WTC11 (cell line): Measurements from ENCODE around the gene EPN1. TPM values are rescaled to one million over a fixed set of nuclear protein-coding genes. Genes with fewer than 3 reads are reported as not detected.

Source experiments
- ATAC-seq: fragments of 200-7000 bp; cut with Tn5 transposase; 2 replicates; pipeline ENCODE4 v1.10.0; 2021; ENCODE audit warnings: mild to moderate bottlenecking, moderate library complexity
- CTCF ChIA-PET: fragments of 300-600 bp; sonication (Branson Sonifier 250); formaldehyde crosslinking; loops from one replicate; lab custom pipeline; 2021; ENCODE audit warnings: antibody characterized with exemption; lab: Charles Lee
- POLR2A ChIA-PET: fragments of 350-600 bp; sonication (Branson Sonifier 250); formaldehyde crosslinking; loops from one replicate; lab custom pipeline; 2021; ENCODE audit warnings: antibody characterized with exemption; lab: Charles Lee
- DNase-seq: peaks from one replicate; pipeline ENCODE4 v3.0.0; 2021; ENCODE audit warnings: low spot score
- H3K27ac Mint-ChIP-seq: 2 replicates; pipeline ENCODE4 v1.8.0; 2021; ENCODE audit warnings: mixed read lengths
- H3K27me3 Mint-ChIP-seq: 2 replicates; pipeline ENCODE4 v1.8.0; 2021; ENCODE audit warnings: low read depth, mild to moderate bottlenecking, moderate library complexity, mixed read lengths
- H3K36me3 Mint-ChIP-seq: 2 replicates; pipeline ENCODE4 v1.8.0; 2021; ENCODE audit warnings: mixed read lengths
- H3K4me1 Mint-ChIP-seq: 2 replicates; pipeline ENCODE4 v1.8.0; 2022; ENCODE audit warnings: mixed read lengths
- H3K4me3 Mint-ChIP-seq: 2 replicates; pipeline ENCODE4 v1.8.0; 2021; ENCODE audit warnings: mild to moderate bottlenecking, moderate library complexity, mixed read lengths
- H3K9me3 Mint-ChIP-seq: 2 replicates; pipeline ENCODE4 v1.8.0; 2021; ENCODE audit warnings: mixed read lengths
- CBFB ChIP-seq: sonication (generic); formaldehyde crosslinking; IDR thresholded peaks from 2 replicates; pipeline ENCODE4 v1.8.1; 2022; ENCODE audit warnings: mild to moderate bottlenecking, low read depth, missing genetic modification reagents
- CREB1 ChIP-seq: sonication (generic); formaldehyde crosslinking; IDR thresholded peaks from 2 replicates; pipeline ENCODE4 v1.8.0; 2023; ENCODE audit warnings: mild to moderate bottlenecking, missing genetic modification reagents
- CREM ChIP-seq: sonication (generic); formaldehyde crosslinking; IDR thresholded peaks from 2 replicates; pipeline ENCODE4 v1.8.1; 2022; ENCODE audit warnings: mild to moderate bottlenecking, missing genetic modification reagents, moderate library complexity
- FOXJ3 ChIP-seq: sonication (generic); formaldehyde crosslinking; IDR thresholded peaks from 2 replicates; pipeline ENCODE4 v1.9.0; 2021; ENCODE audit warnings: missing genetic modification reagents, mild to moderate bottlenecking, borderline replicate concordance
- FOXK1 ChIP-seq: sonication (generic); formaldehyde crosslinking; IDR thresholded peaks from 2 replicates; pipeline ENCODE4 v1.8.0; 2022; ENCODE audit warnings: mild to moderate bottlenecking, moderate library complexity, missing genetic modification reagents
- FOXP1 ChIP-seq: sonication (generic); formaldehyde crosslinking; IDR thresholded peaks from 2 replicates; pipeline ENCODE4 v1.8.0; 2022; ENCODE audit warnings: missing genetic modification reagents, mild to moderate bottlenecking, moderate library complexity, borderline replicate concordance
- IRF2 ChIP-seq: sonication (generic); formaldehyde crosslinking; IDR thresholded peaks from 2 replicates; pipeline ENCODE4 v1.8.0; 2022; ENCODE audit warnings: low read depth, missing genetic modification reagents, borderline replicate concordance
- NFE2L1 ChIP-seq: sonication (generic); formaldehyde crosslinking; IDR thresholded peaks from 2 replicates; pipeline ENCODE4 v1.8.1; 2023; ENCODE audit warnings: missing genetic modification reagents
- NR2C2 ChIP-seq: sonication (generic); formaldehyde crosslinking; IDR thresholded peaks from 2 replicates; pipeline ENCODE4 v1.8.0; 2022; ENCODE audit warnings: mild to moderate bottlenecking, missing genetic modification reagents
- NR3C1 ChIP-seq: sonication (generic); formaldehyde crosslinking; conservative IDR thresholded peaks from 2 replicates; pipeline ENCODE4 v1.8.1; 2023; ENCODE audit warnings: low read depth, mild to moderate bottlenecking, missing genetic modification reagents
- SMAD4 ChIP-seq: sonication (generic); formaldehyde crosslinking; IDR thresholded peaks from 2 replicates; pipeline ENCODE4 v1.8.0; 2022; ENCODE audit warnings: mild to moderate bottlenecking, missing genetic modification reagents
- TEAD1 ChIP-seq: sonication (generic); formaldehyde crosslinking; IDR thresholded peaks from 2 replicates; pipeline ENCODE4 v1.8.0; 2022; ENCODE audit warnings: mild to moderate bottlenecking, missing genetic modification reagents
- TEAD4 ChIP-seq: sonication (generic); formaldehyde crosslinking; IDR thresholded peaks from 2 replicates; pipeline ENCODE4 v1.8.0; 2022; ENCODE audit warnings: mild to moderate bottlenecking, missing genetic modification reagents
- total RNA-seq: library from RNA; stranded (reverse); gene quantifications from 3 replicates; pipeline ENCODE4 v1.2.3, GENCODE V29; 2021
- TF ChIP-seq, protein P1 (sequence below): fragments of 250-450 bp; sonication (Bioruptor Pico); IDR thresholded peaks from 2 replicates; pipeline ENCODE4 v1.9.0; 2021; ENCODE audit warnings: mild to moderate bottlenecking, borderline replicate concordance
- TF ChIP-seq, protein P2 (sequence below): sonication (generic); formaldehyde crosslinking; IDR thresholded peaks from 2 replicates; pipeline ENCODE4 v1.8.1; 2023; ENCODE audit warnings: mild to moderate bottlenecking, missing genetic modification reagents, moderate library complexity
- TF ChIP-seq, protein P3 (sequence below): sonication (generic); formaldehyde crosslinking; conservative IDR thresholded peaks from 2 replicates; pipeline ENCODE4 v1.8.1; 2023; ENCODE audit warnings: mild to moderate bottlenecking, low read depth, missing genetic modification reagents, moderate library complexity
- TF ChIP-seq, protein P4 (sequence below): fragments of 250-450 bp; sonication (Bioruptor Pico); IDR thresholded peaks from 2 replicates; pipeline ENCODE4 v2.1.2; 2022; ENCODE audit warnings: mild to moderate bottlenecking, moderate library complexity

Gene EPN1
- total RNA-seq, 1 experiment from 2014 or later = 234 TPM

DNA sequence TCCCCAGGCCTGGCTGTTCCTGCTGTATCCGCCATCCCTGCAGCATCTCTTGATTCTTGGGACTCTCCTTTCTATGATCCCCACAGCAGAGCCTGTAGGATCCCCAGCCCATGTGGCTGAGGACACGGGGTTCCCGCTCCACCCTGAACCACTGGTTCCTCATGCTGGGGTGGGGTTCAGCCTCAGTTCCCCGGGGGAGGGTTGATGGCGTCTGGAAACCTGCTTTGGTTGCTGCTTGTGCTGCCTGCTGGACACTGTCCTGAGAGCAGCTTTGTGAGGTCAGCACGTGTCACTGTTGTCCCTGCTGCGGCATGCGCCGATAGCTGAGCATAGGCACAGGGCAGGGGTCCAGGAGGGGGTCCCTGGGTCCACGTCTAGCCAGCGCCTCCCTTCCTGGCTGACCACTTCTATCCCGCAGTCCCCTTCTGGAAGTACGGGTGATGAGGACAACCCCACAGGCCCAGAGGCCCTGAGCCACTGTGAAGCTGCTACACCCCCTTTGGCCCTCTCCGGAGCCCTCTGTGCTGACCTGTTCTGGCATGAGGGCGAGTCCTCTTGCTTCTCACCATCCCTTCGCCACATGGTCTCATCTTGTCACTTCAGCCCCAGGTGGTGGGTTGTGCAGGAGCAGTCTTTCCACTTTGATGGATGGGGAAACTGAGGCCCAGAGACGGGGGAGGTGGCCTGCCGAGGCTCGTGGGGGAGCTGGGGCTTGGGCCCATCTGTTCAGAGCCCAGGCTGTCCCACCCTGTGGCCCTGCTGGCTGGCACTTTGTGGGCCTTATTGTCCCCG is 5.5 kb downstream of the EPN1 start:
- POLR2A ChIA-PET = no interaction called here
- H3K4me1 Mint-ChIP-seq = peaks cover 14% of the 10 kb centered on the region
- H3K27ac Mint-ChIP-seq = no peak overlapping the region
- no peaks in the 10 kb centered on the region for H3K9me3 Mint-ChIP-seq
- peaks cover 26% of the 10 kb centered on the region for H3K36me3 Mint-ChIP-seq
- ATAC-seq (no peak), DNase-seq (no peak)
- H3K27me3 Mint-ChIP-seq = no peaks in the 10 kb centered on the region
- H3K4me3 Mint-ChIP-seq = no peak overlapping the region
- TF ChIP-seq, protein P1, sequence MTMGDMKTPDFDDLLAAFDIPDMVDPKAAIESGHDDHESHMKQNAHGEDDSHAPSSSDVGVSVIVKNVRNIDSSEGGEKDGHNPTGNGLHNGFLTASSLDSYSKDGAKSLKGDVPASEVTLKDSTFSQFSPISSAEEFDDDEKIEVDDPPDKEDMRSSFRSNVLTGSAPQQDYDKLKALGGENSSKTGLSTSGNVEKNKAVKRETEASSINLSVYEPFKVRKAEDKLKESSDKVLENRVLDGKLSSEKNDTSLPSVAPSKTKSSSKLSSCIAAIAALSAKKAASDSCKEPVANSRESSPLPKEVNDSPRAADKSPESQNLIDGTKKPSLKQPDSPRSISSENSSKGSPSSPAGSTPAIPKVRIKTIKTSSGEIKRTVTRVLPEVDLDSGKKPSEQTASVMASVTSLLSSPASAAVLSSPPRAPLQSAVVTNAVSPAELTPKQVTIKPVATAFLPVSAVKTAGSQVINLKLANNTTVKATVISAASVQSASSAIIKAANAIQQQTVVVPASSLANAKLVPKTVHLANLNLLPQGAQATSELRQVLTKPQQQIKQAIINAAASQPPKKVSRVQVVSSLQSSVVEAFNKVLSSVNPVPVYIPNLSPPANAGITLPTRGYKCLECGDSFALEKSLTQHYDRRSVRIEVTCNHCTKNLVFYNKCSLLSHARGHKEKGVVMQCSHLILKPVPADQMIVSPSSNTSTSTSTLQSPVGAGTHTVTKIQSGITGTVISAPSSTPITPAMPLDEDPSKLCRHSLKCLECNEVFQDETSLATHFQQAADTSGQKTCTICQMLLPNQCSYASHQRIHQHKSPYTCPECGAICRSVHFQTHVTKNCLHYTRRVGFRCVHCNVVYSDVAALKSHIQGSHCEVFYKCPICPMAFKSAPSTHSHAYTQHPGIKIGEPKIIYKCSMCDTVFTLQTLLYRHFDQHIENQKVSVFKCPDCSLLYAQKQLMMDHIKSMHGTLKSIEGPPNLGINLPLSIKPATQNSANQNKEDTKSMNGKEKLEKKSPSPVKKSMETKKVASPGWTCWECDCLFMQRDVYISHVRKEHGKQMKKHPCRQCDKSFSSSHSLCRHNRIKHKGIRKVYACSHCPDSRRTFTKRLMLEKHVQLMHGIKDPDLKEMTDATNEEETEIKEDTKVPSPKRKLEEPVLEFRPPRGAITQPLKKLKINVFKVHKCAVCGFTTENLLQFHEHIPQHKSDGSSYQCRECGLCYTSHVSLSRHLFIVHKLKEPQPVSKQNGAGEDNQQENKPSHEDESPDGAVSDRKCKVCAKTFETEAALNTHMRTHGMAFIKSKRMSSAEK = no peak
- TF ChIP-seq CREB1 (no peak), TEAD1 (CRISPR knock-in tag) (no peak), FOXP1 (CRISPR knock-in tag) (no peak), NFE2L1 (CRISPR knock-in tag) (no peak), FOXK1 (CRISPR knock-in tag) (no peak), CBFB (no peak), SMAD4 (CRISPR knock-in tag) (no peak), NR3C1 (CRISPR knock-in tag) (no peak), TEAD4 (CRISPR knock-in tag) (no peak), CREM (CRISPR knock-in tag) (no peak), FOXJ3 (no peak), IRF2 (CRISPR knock-in tag) (no peak), NR2C2 (CRISPR knock-in tag) (no peak)
- TF ChIP-seq, protein P2, sequence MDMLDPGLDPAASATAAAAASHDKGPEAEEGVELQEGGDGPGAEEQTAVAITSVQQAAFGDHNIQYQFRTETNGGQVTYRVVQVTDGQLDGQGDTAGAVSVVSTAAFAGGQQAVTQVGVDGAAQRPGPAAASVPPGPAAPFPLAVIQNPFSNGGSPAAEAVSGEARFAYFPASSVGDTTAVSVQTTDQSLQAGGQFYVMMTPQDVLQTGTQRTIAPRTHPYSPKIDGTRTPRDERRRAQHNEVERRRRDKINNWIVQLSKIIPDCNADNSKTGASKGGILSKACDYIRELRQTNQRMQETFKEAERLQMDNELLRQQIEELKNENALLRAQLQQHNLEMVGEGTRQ (CRISPR knock-in tag) = no peak
- TF ChIP-seq, protein P3, sequence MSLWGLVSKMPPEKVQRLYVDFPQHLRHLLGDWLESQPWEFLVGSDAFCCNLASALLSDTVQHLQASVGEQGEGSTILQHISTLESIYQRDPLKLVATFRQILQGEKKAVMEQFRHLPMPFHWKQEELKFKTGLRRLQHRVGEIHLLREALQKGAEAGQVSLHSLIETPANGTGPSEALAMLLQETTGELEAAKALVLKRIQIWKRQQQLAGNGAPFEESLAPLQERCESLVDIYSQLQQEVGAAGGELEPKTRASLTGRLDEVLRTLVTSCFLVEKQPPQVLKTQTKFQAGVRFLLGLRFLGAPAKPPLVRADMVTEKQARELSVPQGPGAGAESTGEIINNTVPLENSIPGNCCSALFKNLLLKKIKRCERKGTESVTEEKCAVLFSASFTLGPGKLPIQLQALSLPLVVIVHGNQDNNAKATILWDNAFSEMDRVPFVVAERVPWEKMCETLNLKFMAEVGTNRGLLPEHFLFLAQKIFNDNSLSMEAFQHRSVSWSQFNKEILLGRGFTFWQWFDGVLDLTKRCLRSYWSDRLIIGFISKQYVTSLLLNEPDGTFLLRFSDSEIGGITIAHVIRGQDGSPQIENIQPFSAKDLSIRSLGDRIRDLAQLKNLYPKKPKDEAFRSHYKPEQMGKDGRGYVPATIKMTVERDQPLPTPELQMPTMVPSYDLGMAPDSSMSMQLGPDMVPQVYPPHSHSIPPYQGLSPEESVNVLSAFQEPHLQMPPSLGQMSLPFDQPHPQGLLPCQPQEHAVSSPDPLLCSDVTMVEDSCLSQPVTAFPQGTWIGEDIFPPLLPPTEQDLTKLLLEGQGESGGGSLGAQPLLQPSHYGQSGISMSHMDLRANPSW (CRISPR knock-in tag) = no peak
- TF ChIP-seq, protein P4, sequence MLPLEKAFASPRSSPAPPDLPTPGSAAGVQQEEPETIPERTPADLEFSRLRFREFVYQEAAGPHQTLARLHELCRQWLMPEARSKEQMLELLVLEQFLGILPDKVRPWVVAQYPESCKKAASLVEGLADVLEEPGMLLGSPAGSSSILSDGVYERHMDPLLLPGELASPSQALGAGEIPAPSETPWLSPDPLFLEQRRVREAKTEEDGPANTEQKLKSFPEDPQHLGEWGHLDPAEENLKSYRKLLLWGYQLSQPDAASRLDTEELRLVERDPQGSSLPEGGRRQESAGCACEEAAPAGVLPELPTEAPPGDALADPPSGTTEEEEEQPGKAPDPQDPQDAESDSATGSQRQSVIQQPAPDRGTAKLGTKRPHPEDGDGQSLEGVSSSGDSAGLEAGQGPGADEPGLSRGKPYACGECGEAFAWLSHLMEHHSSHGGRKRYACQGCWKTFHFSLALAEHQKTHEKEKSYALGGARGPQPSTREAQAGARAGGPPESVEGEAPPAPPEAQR = no peak
- CTCF ChIA-PET = no interaction called here
